Right hindlimb (tissue), 1 donor: ENCODE results near the gene VSTM2B.
"Not testable (repeated sequence)": the region's sequence is repeated elsewhere in the genome, so short reads cannot be mapped to it uniquely, and the experiment has no call there.

Source experiments
- DNase-seq: peaks from one replicate; pipeline ENCODE4 v3.0.0-alpha.2; 2018

VSTM2B gene

DNA sequence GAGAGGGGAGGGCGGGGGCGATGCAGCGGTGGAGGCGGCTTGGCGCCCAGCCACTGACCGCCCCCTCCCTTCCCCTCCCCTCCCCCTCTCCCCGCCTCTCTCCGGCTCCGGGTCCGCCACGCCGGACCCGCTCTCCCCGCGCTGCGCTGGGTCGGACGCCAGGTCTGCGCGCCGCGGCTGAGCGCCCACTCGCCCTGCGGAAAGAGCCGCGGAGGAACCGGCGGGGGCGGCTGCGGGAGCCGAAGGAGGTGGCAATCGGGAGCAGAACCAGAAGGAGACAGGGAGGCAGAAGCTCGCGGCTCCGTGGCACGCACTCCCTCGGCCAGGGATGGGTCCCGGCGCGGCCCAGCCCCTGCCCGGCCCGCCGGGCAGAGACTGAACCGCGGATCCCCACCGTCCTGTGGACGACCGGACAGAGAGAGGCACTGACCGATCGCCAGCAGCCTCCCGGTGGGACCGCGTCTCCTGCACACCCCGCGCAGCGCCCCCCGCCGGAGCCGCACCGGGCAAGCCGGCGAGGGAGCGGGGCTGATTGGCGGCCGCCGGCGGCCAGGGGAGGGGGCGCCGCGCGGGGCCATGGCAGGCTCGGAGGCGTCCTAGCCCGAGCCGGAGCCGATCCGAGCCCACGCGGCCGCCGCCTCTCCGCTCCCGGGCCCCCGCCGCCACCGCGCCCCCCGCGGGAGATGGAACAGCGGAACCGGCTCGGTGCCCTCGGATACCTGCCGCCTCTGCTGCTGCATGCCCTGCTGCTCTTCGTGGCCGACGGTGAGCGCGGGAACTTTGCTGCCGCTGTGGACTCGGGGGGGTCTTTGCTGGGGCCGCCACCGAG, at the start of gene VSTM2B:
VSTM2B (plus strand) TSS at position 94 of the 829 bp plus-strand sequence; CDS start at position 684, 590 bp downstream.
- DNase-seq: no peak

DNA sequence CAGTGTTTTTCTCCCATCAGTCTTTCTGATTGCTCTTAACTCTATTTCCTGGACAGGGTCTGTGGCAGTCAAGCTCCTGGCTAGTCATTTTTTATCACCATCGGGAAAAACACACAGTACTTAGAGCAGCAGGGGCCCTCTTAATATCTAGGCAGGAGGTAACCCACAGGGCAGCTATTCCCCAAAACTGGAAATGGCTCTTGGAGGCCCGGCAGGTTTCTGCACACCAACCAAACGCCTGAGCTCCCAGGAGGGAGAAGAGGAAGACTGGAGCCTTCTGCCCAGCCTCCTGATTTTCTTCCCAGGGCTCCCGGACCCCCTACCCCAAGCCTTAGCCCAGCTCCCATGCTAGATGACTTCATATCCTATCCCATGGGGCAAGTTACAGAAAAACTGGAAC, 49.3 kb upstream of the VSTM2B start:
- no peak for DNase-seq

GRCh38 chr19:29477831-29478577, 47.8 kb upstream of the VSTM2B start:
- DNase-seq: no peak

- DNase-seq: no peak
These were observed 46.9 kb upstream of the VSTM2B start for GRCh38 chr19:29478578-29479565.

DNA sequence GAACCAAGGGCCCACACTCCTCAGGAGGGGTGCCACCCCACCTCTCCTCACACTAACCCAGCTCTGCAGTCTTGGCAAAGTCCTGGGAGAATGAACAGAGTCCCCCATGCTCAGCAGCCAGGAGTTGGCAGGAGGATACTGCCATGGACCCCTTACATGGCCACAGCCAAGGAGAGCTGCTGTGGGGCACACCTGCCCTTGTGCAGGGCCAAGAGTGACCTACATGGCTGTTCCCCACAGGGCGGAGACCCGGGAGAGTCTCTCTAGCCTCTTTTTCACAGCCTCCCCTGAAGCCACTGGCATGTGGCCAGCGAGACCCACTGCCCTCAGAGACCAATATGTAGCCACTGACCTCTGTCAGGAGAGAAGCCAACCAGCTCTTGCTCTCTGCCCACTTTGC, 45.9 kb upstream of the VSTM2B start:
- no peak for DNase-seq

- DNase-seq: no peak
These were observed 45.3 kb upstream of the VSTM2B start for GRCh38 chr19:29480507-29480906.

- no peak for DNase-seq
These were observed 42.7 kb upstream of the VSTM2B start for GRCh38 chr19:29482855-29483640.

DNA sequence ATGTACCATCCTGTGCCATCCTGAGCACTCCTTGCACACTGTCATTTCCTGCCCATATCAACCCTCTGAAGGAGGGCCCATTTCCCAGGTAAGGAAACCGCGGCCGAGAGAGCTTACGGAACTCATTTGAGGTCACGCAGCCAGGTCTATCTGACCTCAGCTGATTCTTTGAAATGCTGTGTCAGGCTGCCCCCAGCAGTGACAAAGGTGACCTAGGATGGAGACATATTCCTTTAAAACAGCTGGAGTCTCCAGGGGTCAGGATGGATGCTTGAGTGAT, 42.2 kb upstream of the VSTM2B start:
- no peak for DNase-seq

DNA sequence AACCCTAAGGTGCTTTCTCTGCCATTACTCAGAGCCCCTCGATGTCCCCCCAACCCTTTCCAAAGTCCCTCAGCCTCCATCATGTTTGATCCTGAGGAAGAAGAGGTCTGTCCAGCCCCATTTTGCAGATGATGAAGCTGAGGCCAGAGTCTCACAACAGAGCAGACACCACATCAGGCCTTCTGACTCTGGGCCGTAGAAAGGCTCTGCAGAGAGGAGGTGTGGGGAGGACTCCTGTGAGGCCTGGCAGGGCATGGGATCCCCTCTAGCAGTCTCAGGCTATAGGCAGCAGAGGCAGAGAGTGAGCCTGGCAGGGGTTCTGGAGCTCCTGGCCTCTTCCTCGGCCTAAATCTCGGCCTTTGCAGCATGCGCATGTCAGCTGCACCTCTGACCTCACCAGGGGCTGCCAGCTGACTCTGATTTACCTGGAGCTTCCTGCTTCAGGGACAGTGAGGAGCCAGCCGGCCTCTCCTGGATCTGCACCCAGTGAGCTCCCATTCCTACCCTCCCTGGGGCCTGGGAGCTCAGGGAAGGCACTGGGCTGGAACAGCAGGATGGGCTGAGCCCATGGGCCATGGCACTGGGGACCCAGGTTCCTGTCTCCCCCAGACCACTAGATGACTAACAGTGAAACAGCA, 41.7 kb upstream of the VSTM2B start:
- DNase-seq: no peak

- DNase-seq: no peak
These were observed 40.9 kb upstream of the VSTM2B start for GRCh38 chr19:29484876-29485275.

GRCh38 chr19:29485293-29485692, 40.5 kb upstream of the VSTM2B start:
- DNase-seq: no peak

- not testable (repeated sequence) for DNase-seq
These were observed 38.8 kb upstream of the VSTM2B start for GRCh38 chr19:29486961-29487360.

DNA sequence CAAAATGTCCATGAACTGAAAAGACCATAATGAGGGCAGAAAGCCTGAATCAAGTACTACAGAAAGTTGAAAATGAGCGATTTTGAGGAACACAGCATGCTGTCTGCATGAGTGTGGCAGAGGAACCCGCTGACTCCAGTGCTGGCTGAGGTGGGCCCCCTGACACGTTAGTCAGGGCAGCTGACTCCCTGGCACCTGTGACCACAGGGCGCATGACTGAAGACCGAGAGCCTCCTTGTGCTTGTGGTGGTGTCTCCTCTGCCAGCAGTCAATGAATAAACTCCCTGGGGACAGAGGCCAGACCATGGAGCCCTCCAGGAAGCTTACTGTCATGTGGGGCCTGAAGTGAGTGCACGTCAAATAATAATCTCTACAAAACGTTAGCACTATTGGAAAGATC, 38.4 kb upstream of the VSTM2B start:
- no peak for DNase-seq

- DNase-seq: no peak
These were observed 37.5 kb upstream of the VSTM2B start for GRCh38 chr19:29488316-29488715.

DNA sequence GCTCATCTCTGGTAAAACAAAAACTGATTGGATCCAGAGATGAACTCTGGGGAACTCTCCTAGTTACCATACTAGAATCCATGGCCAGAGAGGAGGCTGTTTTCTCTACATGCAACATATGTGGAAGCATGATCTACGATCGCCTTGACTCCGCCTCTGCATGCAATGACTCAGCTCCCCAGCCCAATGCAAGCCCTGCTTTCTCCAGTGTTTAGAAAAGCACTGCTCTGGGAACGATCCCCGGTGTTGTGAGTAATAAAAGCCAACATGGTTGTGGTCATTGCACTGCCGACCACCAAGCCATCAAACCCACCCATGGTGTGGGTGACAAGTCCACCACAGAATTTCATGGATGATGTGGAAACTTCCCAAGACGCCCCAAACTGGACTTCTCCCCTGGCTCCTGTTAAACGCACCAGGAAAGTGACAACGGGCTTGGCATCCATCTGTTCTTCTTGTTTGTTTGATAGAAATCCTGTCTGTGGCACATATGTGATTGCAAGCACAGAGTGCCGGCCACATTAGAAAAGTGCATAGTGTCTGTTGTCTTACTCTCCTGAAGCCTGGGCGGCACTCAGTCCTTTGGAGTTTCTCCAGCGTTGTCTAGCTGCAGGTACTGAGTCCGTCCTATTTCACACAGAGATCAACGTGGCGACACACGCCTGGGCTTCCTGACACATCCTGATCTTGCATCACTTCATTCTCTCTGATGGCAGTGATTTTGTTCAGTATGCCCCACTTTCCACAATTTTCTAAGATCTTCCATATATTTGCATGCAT, 36.4 kb upstream of the VSTM2B start:
- DNase-seq: no peak

GRCh38 chr19:29491491-29491890, 34.3 kb upstream of the VSTM2B start:
- no peak for DNase-seq

- no peak for DNase-seq
These were observed 33.7 kb upstream of the VSTM2B start for GRCh38 chr19:29491995-29492577.

- DNase-seq: peak; percentile 49
These were observed 33.0 kb upstream of the VSTM2B start for GRCh38 chr19:29492769-29493168.

- DNase-seq: no peak
These were observed 30.7 kb upstream of the VSTM2B start for GRCh38 chr19:29495091-29495490.

DNA sequence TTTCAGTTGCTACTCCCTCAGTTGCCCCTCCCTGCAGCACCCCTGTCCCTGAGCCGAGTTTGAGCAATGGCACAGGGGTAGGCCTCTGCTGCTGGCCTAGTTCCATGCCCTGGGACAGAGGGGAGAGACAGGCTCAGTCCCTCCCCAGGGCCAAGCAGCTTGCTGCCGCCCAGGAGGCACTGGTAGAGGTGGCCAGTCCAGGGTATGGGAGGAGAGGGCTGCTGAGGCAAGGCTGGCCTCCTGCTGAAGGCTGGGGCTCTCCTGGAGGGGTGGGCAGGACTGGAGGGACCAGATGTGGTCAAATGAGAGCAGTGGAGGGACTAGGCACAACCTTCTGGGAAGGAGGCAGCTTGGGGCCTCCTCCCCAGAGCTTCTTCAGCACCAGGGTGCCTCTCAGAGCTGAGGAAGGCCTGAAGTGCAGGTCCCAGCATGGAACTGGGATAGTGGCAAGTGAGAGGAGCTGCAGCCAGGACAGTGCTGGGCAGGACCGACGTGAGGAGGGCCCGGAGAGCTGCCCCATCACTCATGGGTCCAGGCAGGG, 29.8 kb upstream of the VSTM2B start:
- DNase-seq: no peak
